ENCODE results near the gene GAGE12H.
"Not testable (repeated sequence)": the region's sequence is repeated elsewhere in the genome, so short reads cannot be mapped to it uniquely, and the experiment has no call there.

Gene GAGE12H

GRCh38 chrX:49579649-49580048, at the start of gene GAGE12H:
Gene GAGE12H, plus strand, starts transcription at chrX:49579949. Its CDS starts 1,155 bp downstream, at chrX:49581104.
- DNase-seq = not testable (repeated sequence)

GRCh38 chrX:49531877-49532276, 47.9 kb upstream of the GAGE12H start, which contains the start of gene GAGE12C:
Gene GAGE12C, plus strand, starts transcription at chrX:49532177. Its CDS starts 1,155 bp downstream, at chrX:49533332.
- DNase-seq = not testable (repeated sequence)

- not testable (repeated sequence) for DNase-seq
These were observed 38.3 kb upstream of the GAGE12H start, which contains the start of gene GAGE12D for GRCh38 chrX:49541433-49541832. Gene GAGE12D, plus strand, starts transcription at chrX:49541733. Its CDS starts 1,155 bp downstream, at chrX:49542888.

GRCh38 chrX:49550989-49551388, 28.8 kb upstream of the GAGE12H start, which contains the start of gene GAGE12E:
Gene GAGE12E, plus strand, starts transcription at chrX:49551289. Its CDS starts 1,155 bp downstream, at chrX:49552444.
- DNase-seq = not testable (repeated sequence)

- not testable (repeated sequence) for DNase-seq
These were observed 19.2 kb upstream of the GAGE12H start, which contains the start of gene GAGE12F for GRCh38 chrX:49560542-49560941. Gene GAGE12F, plus strand, starts transcription at chrX:49560842. Its CDS starts 1,155 bp downstream, at chrX:49561997.

- not testable (repeated sequence) for DNase-seq
These were observed 11.0 kb upstream of the GAGE12H start for GRCh38 chrX:49568728-49569127.

- not testable (repeated sequence) for DNase-seq
These were observed 10.6 kb upstream of the GAGE12H start for GRCh38 chrX:49569152-49569551.

GRCh38 chrX:49570100-49570499, 9.6 kb upstream of the GAGE12H start, which contains the start of gene GAGE12G:
Gene GAGE12G, plus strand, starts transcription at chrX:49570400. Its CDS starts 1,155 bp downstream, at chrX:49571555.
- not testable (repeated sequence) for DNase-seq

DNA sequence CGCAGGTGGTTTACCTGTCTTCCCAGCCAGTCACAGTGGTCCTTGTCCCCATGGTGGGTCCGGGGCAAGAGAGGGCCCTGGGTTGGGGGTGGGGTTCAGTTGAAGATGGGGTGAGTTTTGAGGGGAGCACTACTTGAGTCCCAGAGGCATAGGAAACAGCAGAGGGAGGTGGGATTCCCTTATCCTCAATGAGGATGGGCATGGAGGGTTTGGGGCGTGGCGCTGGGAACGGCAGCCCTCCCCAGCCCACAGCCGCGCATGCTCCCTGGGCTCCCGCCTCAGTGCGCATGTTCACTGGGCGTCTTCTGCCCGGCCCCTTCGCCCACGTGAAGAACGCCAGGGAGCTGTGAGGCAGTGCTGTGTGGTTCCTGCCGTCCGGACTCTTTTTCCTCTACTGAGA, 9.4 kb downstream of the GAGE12H start, which contains the start of gene GAGE2A:
Gene GAGE2A (plus strand): TSS at position 301 of the 400 bp plus-strand sequence. CDS start 1,155 bp downstream, outside the sequence.
- DNase-seq = not testable (repeated sequence)

GRCh38 chrX:49589769-49590478, 10.2 kb downstream of the GAGE12H start:
- DNase-seq = peak; percentile 1

DNA sequence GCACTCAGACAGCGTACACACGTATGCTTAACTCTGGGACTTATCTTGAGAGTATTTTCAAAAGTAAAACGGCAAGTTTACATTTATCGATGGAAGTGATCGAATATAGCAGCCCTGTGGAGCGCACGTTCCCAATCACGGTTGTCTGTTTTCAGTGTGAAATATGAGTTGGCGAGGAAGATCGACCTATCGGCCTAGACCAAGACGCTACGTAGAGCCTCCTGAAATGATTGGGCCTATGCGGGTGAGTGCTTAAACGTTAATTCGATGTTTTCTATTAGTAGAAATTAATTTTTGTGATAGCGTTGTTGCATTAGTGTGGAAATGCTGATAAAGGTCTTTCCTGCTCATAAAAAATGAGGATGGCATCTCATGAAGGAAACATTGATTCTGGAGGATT, 10.7 kb downstream of the GAGE12H start:
- DNase-seq = not testable (repeated sequence)

DNA sequence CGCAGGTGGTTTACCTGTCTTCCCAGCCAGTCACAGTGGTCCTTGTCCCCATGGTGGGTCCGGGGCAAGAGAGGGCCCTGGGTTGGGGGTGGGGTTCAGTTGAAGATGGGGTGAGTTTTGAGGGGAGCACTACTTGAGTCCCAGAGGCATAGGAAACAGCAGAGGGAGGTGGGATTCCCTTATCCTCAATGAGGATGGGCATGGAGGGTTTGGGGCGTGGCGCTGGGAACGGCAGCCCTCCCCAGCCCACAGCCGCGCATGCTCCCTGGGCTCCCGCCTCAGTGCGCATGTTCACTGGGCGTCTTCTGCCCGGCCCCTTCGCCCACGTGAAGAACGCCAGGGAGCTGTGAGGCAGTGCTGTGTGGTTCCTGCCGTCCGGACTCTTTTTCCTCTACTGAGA, 19.0 kb downstream of the GAGE12H start, which contains the start of gene GAGE1:
Gene GAGE1 (plus strand): TSS at position 301 of the 400 bp plus-strand sequence. CDS start 1,155 bp downstream, outside the sequence.
- not testable (repeated sequence) for DNase-seq

DNA sequence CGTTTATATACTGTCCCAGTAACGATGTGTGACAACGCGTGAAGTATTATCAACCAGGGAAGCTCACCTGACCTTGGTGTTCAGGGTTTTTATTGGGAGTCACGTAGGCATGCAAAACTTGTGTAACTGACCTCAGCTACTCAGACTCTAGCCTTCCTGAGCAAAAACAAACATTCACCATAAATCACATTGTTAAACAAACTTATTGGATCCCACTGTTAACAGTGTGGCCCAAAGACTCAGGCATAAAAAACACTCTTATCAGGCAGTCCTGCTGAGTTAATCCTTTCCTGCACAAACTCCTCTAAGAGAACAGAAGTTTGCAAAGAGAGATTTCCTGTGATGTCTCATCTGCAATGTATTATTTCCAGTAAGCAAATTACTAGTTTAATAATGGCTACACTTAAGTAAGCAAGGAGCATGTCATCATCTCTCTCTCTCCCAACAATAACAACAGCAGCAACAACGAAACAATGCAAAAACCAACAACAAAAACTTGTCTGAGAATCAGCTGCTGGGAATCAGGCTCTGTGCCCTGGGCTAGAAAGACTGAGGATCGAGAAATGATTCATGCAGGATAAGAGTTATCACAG, 31.1 kb downstream of the GAGE12H start:
- no peak for DNase-seq

DNA sequence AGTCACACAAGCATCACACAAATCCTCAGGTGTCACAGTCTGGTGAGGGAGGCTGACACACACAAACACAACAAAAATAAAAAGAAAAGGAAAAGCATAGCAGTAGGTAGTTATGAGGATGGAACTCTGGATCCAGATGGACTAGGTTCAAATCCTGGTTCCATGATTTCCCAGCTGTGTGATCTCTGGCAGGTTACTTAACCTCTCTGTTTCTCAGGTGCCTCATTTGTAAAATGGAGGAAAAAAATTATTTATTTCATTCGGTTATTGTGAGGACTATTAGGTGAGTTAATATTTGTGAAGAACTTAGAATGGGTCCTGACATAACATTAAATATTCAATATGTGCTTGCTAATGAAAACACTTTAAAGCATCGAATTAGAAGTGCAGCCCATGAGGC, 38.8 kb downstream of the GAGE12H start:
- DNase-seq = no peak

DNA sequence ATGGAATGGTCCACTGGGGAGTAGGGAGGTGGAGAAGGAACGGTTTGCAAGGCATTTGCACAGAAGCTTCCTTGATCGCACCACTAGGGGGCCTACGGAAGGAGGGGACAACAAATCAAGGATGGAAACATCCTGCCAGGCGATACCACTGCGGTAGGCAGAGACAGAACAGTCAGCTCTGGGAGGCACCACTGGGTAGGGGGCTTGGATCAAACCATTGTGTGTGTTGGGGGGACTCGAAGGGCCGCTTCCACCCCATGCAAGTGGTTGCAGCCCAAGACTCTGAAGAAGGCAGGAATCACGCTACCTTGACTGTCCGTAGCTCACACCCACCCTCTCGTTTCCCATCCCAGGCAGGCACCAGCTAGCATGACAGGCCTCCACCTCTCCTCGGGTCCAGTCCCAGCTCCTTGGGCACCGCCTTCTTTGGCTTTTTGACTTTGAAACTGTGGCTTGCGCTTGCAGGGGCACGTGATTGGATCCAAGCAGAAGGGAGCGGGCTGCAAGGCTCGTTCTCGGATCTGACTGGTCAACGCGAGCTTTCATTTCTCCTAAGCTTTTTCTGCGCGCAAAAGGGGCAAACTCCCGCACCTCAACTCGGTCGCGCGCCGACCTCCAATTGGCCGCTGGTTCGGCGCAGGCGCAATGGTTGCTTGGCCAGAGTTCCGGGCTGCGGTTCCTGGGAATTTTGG, 47.5 kb downstream of the GAGE12H start:
- DNase-seq = peak; percentile 10

All from stimulated activated CD4-positive, alpha-beta T cell treated with anti-CD3 and anti-CD28 coated beads, Interleukin-1b, Interleukin-23, amount 100 ng/mL, for 48 hours (primary cell).